ENCODE measurements around the gene SHC3. TPM values are rescaled to one million over a fixed set of nuclear protein-coding genes. Genes with fewer than 3 reads are reported as not detected.

The SHC3 gene
- total RNA-seq, 1 experiment from 2014 or later: 1.8 TPM

DNA sequence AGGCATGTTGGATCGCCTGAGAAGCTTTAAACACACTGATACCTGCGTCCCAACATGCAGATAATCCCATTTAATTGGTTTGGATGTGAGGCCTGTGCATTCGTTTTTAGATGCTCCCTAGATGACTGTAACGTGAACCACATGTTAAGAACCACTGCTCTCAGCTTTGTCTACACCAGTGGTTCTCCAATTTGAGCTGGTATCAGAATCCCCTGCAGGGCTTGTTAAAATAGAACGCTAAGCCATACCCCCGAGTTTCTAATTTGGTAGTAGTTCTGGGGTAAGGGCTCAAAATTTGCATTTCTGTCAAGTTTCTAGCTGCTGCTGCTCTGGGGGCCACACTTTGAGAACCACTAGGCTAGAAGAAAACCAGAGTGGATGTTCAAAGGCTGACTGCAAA lies 112.7 kb downstream of the SHC3 start:
- H3K9me3 Mint-ChIP-seq: no peaks in the 10 kb centered on the region
- H3K56ac ChIP-seq (ENCODE audit: insufficient read length, low read depth, low read length): no peak overlapping the region
- no peak overlapping the region for H3K4me2 ChIP-seq (ENCODE audit: insufficient read depth, insufficient read length, low read length)
- no peaks in the 10 kb centered on the region; a peak in 2 of 7 replicates for H3K36me3 Mint-ChIP-seq (ENCODE audit: insufficient read depth in 1 of 3, low read depth in 3 of 3)
- H2BK20ac ChIP-seq (ENCODE audit: low read depth, low read length, poor library complexity, severe bottlenecking): no peak overlapping the region
- H3K18ac ChIP-seq (ENCODE audit: insufficient read length, low read depth, low read length): no peak overlapping the region
- no peak overlapping the region for H3K27ac Mint-ChIP-seq
- TF ChIP-seq CTCF (conservative IDR thresholded peaks at IDR 0.05): no peak
- H3K4ac ChIP-seq (ENCODE audit: low read depth, low read length): no peak overlapping the region
- H3T11ph ChIP-seq (ENCODE audit: low read length): no peak overlapping the region
- no peaks in the 10 kb centered on the region for H3K9me3 ChIP-seq (ENCODE audit: control insufficient read depth, low read depth, low read length)
- H3K9ac ChIP-seq (ENCODE audit: extremely low read depth, insufficient read length, low read length): no peak overlapping the region
- no peak for DNase-seq
- no peak overlapping the region for H3K23ac ChIP-seq (ENCODE audit: insufficient read length, low read depth, low read length)
- H3K4me1 Mint-ChIP-seq: no peaks in the 10 kb centered on the region
- H3K27ac ChIP-seq (ENCODE audit: insufficient read length, low read depth, low read length): no peak overlapping the region
- no peak overlapping the region for H2BK15ac ChIP-seq (ENCODE audit: low read depth, low read length)
- H4K91ac ChIP-seq (ENCODE audit: insufficient read length, low read depth, low read length): no peak overlapping the region
- H2AFZ ChIP-seq (ENCODE audit: low read length): no peak overlapping the region
- no peak overlapping the region for H2AK5ac ChIP-seq (ENCODE audit: insufficient read length, low read length)
- H3K27me3 Mint-ChIP-seq (ENCODE audit: low read depth): no peaks in the 10 kb centered on the region
- H3K23me2 ChIP-seq (ENCODE audit: insufficient read length, low read depth, low read length, poor library complexity, severe bottlenecking): no peaks in the 10 kb centered on the region
- H3K14ac ChIP-seq (ENCODE audit: insufficient read depth, low read length): no peak overlapping the region
- H2BK5ac ChIP-seq (ENCODE audit: insufficient read length, low read length): no peak overlapping the region
- H3K27me3 ChIP-seq (ENCODE audit: insufficient read depth, low read length): no peaks in the 10 kb centered on the region
- H3K79me2 ChIP-seq (ENCODE audit: insufficient read depth, low read length): no peaks in the 10 kb centered on the region
- no peak overlapping the region for H2BK12ac ChIP-seq (ENCODE audit: insufficient read length, low read depth, low read length)
- WGBS (ENCODE audit: extremely low coverage, insufficient read length, low lambda C conversion rate): no CpG with 5 or more reads among the region's 6 CpGs
- no peaks in the 10 kb centered on the region for H3K79me1 ChIP-seq (ENCODE audit: insufficient read depth, low read depth, low read length, poor library complexity, severe bottlenecking)
- H4K20me1 ChIP-seq (ENCODE audit: control insufficient read depth, insufficient read depth, insufficient read length): no peaks in the 10 kb centered on the region
- H4K8ac ChIP-seq (replicated peaks; ENCODE audit: insufficient read length, low read depth, low read length): no peak overlapping the region
- H3K4me1 ChIP-seq (ENCODE audit: insufficient read depth, low read length): no peaks in the 10 kb centered on the region
- H3K4me3 Mint-ChIP-seq: no peak overlapping the region
- no peak overlapping the region for H2BK120ac ChIP-seq (ENCODE audit: low read depth, low read length, poor library complexity, severe bottlenecking)
- H4K5ac ChIP-seq (ENCODE audit: insufficient read length, low read depth, low read length): no peak overlapping the region

Data from H9 (cell line).